Activated CD4-positive, alpha-beta T cell treated with anti-CD3 and anti-CD28 coated beads for 48 hours (primary cell): Measurements from ENCODE around the gene FAM78B.
A peak's percentile ranks its signal among the peaks of the same experiment; 100 is the strongest.

Source experiments
- DNase-seq: peaks from one replicate; pipeline ENCODE4 v3.0.0-alpha.2; 2020

FAM78B gene

DNA sequence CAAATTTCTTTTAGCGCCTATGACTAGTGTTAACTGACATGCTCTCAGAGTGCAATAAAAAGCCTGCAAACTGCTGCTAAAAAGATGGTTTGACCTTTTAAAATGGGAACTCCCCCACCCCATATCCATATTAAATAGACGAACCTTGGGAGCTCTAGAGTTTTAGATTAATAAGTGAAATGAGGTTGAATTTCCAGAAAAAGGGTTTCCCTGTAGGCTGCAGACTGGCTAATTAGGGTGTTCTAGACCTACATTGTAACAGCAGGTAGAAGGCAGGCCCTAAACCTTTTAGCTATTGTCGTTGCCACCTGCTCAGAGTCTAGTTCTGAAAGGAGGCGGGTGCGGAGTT lies 2.2 kb downstream of the FAM78B start:
- no peak for DNase-seq

DNA sequence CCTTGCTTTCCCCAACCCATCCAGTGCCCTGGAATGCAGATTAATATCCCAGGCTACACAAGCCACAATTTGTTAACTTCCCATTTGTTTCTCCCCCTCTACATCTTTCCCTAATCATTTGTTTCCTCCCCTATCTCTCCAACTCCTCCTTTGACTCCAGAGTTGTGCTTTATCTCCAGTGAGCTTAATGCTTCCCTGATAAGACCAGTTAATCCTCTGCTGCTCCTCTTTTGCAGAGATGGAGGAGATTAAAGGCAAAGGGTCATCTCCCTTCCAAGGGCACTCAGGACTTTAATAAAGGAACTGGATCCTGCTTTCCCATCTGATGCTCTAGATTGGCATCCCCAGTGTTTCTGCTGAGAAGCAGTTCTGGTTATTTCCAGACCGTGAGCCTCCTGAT lies 7.1 kb downstream of the FAM78B start:
- DNase-seq = no peak

DNA sequence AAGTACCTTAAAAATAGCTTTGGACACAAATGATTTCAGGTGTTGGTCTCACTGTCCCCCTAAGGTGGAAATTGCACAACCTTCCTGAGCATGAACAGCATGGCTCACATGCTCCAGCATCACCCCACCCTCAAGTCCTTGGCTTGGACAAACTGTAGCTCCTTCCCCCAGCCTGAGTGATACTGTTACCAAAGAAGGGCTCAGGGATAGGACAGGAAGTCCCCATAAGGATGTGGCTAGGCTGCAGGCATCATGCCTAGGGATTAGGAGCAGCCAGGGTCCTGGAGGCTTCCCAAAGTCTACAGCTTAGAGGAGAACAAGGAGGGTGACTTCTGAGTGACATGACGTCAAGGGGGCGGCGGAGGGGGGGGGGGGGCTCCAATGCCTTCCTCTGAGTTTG lies 10.1 kb downstream of the FAM78B start:
- no peak for DNase-seq

DNA sequence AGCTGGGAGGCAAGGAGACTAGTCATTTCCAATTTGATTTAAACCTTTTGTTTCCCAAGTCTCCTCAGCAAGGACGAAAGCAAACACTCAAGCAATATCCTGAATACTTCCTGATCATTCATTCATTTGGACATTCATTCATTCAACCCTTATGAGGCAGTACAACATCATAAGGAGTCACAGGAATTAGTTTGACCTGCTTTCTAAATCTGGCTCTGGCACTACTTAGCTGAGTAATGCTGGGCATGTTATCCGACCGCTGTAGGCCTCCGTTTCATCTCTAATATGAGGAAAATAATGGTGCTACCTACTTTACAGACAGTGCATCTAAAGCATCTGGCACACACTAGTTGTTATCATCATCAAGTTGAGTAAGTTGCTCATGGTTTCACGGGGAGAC lies 11.7 kb downstream of the FAM78B start:
- no peak for DNase-seq

DNA sequence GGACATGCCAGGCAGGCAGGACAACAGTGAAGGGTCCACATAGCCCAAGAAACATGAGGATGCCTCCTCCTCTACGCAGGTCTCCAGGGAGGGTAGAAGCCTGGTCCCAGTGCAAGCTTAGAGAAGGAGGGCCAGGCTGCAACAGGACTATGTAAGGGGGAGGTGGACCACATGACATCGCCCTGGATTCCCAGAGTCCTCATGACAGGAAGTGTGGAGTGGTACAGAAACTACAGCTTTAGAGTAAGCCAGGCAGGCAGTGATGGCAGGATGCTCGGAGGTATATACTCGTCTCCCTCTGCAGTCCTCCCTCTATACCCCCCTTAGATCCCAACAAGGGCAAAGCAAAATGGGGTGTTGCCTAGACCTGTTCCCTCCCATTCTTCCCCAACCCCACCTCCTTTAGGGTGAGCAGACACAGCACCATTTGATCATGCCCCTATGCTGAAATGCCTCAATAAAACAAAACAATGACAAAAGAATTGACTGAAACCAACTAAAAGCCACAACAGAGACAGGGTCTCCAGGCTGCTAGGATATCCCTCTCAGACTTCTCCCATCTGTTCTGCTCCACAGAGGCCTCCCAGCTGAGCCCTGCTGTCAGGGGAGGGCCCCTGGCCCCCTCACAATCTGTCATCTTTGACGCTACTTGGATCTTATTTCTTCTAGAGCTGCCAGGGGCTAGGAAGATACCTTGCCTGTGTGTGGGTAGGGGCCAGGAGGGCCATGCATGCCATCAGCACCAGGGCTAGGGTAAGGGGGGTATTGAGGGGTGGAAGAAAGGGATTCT lies 13.1 kb downstream of the FAM78B start:
- DNase-seq = no peak

DNA sequence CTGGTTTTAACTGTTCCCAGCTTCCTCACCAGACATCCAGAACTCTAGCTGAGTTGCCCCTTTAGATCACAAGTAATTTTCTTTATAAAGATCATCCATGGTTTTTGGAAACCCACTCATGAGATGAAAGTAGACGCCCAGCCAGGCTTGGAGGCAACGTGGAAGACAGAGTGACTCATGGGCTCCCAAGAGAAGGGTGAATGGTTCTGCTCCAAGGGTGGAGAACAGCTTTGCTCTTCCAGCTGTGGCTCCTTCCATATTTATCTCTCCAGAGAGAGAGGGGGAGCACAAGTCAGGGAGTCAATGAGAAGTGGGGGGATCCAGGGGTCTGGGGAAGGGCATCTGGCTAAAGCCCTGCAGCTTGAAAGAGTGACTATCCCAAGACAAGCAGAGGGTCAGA lies 13.8 kb downstream of the FAM78B start:
- no peak for DNase-seq

DNA sequence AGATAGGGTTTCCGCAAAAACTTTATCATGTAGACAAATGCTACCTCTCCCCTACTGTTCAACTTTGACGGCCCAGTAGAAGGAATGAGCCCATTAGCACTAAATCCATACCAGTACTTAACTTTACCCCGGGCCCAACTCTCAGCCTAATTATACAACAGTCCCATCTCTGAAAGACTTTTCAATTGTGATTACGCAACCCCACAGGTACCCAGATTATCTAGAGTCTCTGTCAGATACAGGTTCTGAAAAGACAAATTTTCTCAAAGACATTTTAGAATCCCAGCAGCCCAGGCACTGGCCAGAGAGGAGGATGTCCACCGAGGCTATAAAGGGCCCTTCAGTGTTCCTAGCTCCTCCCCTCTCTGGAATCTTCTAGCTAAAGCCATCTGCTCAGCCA lies 15.0 kb downstream of the FAM78B start:
- DNase-seq = no peak

DNA sequence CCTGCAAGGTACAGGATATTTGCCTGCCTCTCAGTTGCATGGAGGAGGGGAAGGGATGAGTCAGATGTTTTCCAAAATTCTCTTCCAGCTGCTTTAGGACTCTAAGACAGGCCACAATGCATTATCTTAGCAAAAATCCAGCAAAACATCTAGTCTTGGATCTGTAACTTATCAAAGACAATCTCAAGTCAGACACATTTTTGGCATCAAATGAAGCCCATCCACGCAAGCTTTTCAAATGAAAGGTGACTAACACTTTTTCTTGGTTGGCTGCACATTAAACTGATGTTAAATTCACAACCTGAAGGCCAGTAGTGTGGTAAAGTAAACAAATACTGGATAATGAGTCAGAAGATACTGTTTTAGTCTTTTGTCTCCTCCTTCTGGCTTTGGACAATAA lies 21.3 kb downstream of the FAM78B start:
- no peak for DNase-seq

DNA sequence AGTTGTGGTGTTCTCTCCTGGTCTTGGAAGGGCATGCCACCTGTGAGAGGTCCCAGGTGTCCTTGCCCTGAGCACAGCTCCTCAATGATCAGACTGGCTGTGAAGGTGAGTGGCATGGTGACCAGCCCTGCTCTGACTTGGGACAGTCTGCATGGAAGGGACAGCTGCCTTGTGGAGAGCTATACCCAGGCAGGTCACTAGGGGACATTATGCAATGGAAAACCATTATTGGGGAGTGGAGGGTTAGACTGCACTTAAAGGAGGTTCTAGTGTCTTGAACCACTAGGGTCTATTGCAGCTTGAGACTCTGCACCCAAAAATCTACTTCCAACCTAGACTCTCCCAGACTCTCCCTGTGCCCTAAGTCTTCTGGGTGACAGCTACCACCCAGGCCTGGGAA lies 24.8 kb downstream of the FAM78B start:
- no peak for DNase-seq

DNA sequence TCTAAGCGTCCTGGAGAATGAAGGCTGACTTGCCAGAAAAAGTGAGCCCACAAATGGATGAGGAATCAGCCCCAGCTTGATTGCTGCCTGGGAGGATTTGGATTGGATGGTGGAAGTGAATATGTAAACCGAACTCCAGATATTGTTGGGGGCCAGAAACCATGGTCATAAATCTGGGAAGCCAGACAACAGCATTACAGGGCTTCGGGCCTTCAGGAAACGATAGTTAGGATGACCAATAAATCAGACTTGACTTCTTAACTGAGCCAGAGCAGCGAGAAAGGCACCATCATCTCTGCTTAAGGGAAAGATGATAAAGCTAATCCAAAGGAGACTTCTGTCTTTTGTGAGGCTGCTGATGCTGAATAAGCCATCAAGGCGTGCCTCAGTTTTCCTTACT lies 26.6 kb downstream of the FAM78B start:
- DNase-seq = no peak

DNA sequence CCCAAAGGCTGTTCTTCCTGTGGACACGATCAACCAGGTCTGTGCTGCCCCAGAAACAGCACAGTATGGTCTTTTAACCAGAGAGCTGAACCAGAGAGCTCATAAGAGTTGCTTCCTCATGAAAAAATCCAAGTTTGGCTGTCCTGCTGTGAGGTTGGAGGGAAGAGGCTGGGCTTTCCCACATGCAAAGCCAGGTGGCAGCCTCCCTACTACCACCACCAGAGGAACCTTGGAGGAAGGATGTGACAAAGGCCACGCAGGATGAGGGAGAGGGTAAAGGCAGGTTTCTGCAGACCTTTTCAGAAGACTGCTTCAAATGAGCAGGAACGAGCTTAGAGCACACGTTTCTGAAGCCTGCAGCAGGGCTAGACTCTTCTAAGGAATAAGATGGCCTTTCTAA lies 27.1 kb downstream of the FAM78B start:
- DNase-seq = no peak

DNA sequence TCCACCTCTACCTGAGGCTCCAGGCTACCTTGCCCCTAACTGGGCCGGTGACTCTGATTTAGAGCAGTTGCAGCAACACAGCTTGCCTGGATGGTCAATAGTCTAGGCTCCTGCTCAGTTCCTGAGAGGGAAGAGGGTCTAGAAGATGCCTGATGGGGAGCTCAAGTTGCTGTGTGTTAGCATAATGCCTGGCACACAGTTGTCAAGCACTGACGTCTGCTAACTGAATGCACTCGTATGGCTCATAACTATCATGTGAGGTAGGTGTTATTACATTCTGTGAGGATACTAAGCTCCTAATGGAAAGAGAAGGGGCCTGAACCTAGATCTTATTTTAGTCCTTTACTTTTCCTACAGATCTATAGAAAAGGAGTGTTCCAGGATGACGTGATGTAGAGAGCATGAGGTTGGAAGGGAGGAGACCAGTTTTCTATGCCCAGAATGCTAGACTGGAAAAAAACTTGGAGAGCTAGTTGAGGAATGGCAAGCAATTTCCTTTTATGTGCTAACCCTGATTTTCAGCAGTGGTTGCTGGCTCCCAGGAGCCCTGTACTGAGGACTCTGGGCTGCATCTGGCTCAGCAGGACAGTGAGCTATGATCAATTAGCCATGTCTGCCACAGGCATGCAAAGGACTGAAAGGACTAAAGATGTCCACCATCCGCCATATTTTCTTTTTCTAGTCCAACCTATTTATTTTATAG lies 30.0 kb downstream of the FAM78B start:
- no peak for DNase-seq

DNA sequence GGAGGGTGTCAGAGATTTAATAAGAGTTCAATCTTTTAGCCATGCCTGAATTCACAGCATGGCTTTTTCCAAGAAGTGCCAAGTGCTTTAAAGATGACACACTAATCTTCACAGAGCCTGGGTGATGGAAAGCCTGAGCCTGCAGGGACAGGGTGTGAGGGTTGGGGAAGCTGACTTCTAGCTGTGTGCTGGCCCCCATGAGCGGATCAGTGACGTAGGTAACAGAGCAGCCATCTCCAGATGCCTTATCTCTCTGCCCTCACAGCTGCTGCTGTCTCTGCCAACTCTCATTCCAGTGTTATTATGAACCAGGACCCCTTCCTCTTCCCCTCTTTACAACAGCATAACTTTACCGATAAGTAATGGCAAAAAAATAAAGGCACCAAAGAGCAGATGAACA lies 30.6 kb downstream of the FAM78B start:
- no peak for DNase-seq

DNA sequence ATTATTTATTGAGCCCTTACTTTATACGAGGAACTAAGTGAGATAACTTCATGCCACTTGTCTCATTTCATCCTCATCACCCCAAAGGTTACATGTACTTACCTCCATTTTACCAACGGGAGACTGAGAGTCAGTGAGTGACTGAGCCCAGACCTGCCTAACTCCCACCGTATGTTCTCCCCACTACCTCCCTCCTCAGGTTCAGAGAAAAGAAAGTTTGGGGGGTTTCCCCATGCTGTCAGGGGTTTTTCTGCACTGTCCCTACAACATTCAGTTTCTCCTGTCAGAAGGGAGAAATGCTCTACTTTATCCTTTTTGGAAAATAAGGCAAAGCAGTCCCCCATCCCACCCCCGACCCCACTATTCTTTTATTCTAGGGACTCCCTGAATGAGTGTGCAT lies 32.9 kb downstream of the FAM78B start:
- DNase-seq = no peak

DNA sequence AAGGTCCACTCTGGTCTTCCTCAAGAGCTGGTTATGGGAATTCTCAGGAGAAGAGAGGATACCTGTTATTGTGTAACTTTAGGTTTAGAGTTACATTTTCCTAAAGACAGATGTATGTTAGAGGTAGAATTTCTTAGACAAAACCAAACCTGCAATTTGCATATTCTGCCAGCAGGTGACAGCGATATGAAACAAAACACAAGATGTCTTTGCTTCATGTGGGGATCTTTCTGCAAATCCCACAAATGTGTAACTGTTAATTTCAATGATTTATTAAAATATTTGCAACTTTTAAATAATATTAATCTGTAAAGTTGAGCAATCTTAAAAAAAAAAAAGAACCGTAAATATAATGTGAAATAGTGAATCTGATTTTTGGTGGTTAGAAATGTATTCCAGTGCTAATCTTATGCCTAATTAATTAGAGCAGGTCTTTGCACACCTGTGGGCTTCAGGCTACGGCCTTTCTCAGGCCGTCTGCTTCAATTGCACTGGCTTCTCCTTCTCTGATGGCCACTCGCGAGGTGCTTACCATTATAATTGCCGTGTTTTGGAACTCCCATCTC lies 33.4 kb downstream of the FAM78B start:
- peak; percentile 16 for DNase-seq

DNA sequence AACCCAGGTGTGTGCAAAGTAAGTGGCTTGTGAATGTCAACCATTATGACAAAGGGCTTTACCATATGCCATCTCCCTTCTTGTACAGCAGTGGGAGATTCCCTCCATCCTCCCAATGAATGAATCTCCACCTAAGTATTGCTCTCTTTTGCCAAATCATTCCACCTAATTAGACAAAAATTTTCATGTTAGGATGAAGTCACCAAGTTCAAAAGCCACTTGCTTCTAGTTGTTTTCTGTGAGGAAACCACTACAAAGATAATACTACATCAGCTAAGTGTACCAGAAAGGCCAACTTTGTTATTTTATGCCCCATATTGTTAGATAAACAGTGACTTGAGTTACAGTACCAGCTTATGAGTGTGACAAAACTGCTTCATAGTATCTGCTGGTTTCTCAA lies 34.3 kb downstream of the FAM78B start:
- DNase-seq = no peak

DNA sequence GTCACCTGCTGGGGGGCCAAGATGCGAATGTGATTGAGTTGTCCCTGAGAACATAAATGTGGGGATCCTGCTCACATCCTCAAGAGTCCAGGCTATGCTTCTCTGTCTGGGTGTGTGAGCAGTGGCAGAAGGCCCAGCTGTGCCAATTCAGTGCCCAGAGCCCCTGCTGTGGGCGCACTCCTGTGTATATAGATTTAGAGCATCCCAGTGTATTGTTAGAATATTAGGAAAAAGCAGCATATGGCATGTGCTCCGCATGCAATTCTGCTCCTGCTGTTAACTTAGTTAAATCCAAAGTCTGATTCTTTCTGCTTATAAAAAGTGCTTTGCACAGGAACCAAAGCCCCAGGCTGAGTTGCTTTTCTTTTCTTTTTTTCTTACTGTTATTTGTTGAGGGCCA lies 37.8 kb downstream of the FAM78B start:
- no peak for DNase-seq

DNA sequence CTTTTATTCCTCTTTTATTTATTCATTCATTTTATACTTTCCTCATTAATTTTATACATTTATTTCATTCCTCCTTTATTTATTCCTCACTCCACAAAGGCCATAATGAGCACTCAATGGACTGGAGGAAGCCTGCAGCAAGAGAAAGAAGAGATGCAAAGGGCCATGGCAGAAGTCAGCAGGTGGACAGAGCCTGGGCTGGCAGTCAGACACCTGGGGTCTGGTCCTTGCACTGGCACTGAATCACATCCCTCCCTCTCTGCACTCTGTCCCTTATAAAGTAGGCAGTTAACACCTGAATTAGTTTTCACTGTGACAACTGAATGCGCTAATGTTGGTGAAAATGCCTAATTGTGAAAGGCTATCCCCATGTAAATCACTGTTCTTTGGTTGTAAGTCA lies 38.6 kb downstream of the FAM78B start:
- DNase-seq = no peak

DNA sequence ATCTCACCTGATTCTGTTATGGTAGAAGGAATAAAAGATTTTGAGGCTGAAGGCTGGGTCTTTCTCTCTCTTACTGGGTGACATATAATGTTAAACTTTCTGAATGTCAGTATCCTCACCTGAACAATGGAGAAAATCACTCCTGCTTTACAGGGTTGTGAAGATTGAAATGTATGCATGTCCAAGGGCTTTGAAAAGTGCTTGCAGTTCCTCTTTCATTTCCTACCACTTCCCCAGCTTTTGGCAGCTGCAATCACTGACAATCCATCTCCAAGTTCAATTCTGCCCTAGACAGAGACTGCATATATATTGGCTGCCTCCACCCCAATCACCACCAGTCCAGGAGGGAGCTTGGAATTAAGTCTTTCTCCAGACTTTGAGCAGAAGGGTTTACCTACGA lies 39.8 kb downstream of the FAM78B start:
- no peak for DNase-seq

DNA sequence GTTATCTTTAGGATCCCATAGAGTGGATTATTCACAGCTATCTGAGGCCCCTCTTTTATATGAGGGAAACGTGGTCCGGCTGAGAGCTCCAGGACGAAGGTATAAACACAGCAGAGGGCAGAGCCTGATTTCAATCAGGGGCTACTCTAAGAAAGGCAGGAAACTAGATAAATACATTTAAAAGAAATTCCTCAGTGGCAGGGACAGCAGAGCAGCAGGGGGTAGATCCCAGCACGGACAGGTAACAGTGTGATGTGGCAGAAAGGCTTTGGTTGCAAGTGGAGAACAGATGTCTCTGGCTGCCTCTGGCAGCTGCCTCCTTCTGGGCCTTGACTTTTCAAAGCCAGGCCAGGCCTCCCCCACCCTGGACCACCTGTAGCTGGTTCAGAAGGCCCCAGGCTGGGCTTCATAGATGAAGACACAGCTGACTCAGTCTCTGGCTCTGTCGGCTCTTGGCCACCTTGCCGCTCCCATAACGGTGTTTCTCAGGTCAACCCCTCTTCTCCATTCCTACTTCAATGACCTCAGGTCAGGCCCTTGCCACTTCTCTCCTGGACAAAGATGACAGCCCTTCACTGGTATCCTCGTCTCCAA lies 43.8 kb downstream of the FAM78B start:
- DNase-seq = no peak

DNA sequence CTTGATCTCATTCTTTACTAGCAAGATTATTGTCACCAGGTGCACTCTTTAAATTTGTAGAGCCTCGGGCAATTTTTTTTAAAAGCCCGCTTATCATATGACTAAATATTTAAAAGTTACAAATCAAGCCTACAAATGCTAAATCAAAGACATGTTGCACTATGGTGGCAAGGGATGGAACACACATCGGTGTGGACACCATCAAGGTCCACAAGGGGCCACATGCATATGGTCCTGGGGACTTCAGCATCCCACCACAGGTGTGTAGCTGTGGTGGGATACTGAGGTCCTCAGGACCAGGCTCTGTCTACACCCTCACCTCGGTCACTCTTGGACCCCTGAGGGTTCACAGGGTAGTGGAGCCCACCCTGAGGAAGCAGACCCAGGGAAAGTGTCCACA lies 45.8 kb downstream of the FAM78B start:
- DNase-seq = no peak

DNA sequence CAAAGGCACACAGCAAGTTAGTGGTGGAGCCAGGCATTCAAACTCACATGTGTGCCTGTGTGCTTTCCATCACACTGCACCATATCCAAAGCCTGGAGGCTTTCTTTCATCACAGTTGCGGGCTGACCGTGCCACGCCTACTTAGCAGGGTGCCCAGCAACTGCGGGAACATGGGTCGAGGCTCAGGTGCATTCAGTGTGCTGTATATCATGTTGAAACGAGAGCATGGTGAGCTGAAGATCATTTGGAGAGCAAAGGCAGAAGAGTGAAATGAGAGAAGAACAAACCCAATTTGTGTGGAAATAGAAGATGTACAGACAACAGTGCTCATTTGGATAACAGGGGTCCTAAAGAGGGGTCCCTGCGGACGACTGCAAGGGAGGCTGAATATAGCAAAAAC lies 46.5 kb downstream of the FAM78B start:
- DNase-seq = no peak

DNA sequence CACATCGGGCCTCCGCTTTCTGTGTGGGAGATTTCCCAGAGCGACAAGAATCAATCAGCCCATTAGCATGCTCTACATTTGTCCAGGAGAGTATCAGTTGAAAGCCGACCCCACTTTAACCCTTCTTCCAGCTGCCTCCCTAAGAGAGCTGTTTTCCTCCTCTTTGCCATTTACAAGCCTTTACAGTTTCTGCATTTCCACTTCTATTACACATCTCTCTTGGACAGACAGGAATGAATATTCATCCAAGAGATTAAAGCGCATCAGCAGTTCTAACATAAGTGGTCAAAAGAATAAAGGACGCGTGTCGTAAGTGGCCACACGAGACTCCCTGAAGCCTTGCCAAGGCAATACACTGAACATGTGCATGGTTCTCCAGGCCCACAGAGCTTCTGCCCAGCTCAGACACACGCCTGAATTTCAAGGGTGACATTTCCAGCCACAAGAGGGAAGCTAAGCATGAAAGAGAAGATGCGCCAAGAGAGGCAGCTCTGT lies 47.3 kb downstream of the FAM78B start:
- no peak for DNase-seq

DNA sequence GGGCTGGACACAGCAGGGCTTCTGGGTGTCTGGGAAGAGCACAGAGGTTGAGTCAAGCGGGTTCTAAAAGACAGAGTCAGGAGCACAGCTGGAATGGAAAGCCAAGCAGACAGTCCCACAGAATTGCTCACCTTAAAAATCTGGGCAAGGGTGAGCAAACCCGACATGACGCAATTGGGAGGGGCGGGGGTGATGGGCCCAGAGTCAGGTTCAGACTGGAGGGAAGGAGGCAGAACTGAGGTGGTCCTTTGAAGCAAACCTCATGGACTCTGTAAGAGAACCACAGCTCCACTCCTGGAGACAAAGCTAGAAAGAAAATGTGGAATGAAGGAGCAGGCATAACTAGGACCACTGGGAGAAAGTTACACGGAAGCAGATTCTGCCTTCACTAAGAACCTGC lies 49.0 kb downstream of the FAM78B start:
- DNase-seq = no peak
